Measurements from ENCODE around the gene PPP2R5B. TPM values are rescaled to one million over a fixed set of nuclear protein-coding genes. Genes with fewer than 3 reads are reported as not detected.
A peak's percentile ranks its signal among the peaks of the same experiment; 100 is the strongest.

PPP2R5B gene
- total RNA-seq (10 to 100 TPM; 21.7 to 28.0 (median 24.6) TPM), polyA plus RNA-seq (28.9 TPM)
- long read RNA-seq, donor 1, transcript PPP2R5B-201 (14 exons, 2,745 nt) = major isoform, 27 of 77 reads
- long read RNA-seq, donor 1, partial matches to known transcripts = 38 of 77 reads
- long read RNA-seq, donor 1, other reads (novel, unspliced or antisense) = 12 of 77 reads
- long read RNA-seq, donor 2, transcript PPP2R5B-201 (14 exons, 2,745 nt) = major isoform, 12 of 31 reads
- long read RNA-seq, donor 2, partial matches to known transcripts = 14 of 31 reads
- long read RNA-seq, donor 2, other reads (novel, unspliced or antisense) = 5 of 31 reads
- long read RNA-seq, donor 3, transcript PPP2R5B-201 (14 exons, 2,745 nt) = major isoform, 6 of 156 reads
- long read RNA-seq, donor 3, partial matches to known transcripts = 132 of 156 reads
- long read RNA-seq, donor 3, other reads (novel, unspliced or antisense) = 18 of 156 reads
- long read RNA-seq, donor 4, transcript PPP2R5B-201 (14 exons, 2,745 nt) = major isoform, 11 of 39 reads
- long read RNA-seq, donor 4, partial matches to known transcripts = 19 of 39 reads
- long read RNA-seq, donor 4, other reads (novel, unspliced or antisense) = 9 of 39 reads

DNA sequence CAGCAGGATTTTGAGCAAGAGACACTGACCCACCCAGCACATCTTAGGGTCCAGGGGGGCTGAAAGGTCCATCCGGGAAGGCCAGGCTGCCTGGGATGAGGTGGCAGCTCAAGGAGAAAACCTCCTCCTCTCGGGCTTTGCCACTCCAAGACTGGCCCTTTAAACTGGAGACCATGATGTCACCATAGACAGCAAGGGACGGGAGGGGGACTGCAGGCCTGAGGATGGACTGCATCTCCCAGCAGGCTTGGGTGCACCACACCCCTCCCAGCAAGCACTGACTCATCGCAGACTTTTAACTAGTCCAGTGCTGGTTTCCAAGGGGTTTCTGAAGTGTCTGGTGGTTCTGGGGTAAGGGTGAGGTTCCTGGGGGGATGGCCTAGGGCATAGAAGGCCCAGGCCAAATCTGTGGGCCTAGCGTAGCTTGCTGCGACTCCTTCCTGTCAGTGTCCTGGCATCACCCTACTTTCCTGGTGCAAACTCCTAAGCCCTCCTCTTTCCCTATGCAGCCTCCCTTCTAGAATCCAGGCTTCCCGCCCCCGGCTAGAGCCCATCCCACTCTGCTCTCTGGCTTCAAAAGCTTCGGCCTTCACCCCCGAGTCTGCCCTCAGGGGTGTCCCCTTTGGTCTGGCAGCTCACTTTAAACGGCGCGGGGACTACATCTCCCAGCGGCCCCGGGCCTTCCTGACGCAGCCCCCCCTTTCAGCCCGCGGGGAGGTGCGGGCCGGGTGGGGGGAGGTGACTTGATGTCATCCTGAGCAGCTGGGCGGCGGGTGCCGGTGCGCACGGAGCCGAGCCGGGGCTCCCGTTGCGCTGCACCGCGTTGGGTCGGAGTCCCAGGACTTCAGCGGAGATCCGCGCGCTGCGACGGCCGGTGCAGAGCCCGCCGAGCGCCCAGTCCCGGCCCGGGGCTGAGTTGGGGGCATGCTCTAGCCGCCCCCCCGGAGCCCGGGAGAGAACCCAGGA is at the start of gene PPP2R5B:
Gene PPP2R5B, plus strand, starts transcription at position 746 of the 966 bp plus-strand sequence. CDS start 1,046 bp downstream, outside the sequence.
- intact Hi-C loops (cut with DNase I) = loop anchor here in 1 of 4 donors (10.0 kb wide), 1 partner anchor 91 kb away; the partner anchor contains the start of gene ARL2
- under 1% methylated on average over 47 of the region's 47 CpGs for WGBS
- no peaks in the 10 kb centered on the region for H3K27me3 ChIP-seq (ENCODE audit: control insufficient read depth, insufficient read depth)
- DNase-seq = peak; percentile 94 to 98 (median 97)
- ATAC-seq = peak; percentile 96 to 97
- no peaks in the 10 kb centered on the region for H3K9me3 ChIP-seq (ENCODE audit: control insufficient read depth, low read length)
- H3K4me3 ChIP-seq (ENCODE audit: low read length) = peak within 1 kb of the TSS; percentile 75
- H3K27ac ChIP-seq (ENCODE audit: low read length) = peak within 1 kb of the TSS; percentile 96
- H3K4me1 ChIP-seq (ENCODE audit: control insufficient read depth, insufficient read depth, low read length) = no peaks in the 10 kb centered on the region

DNA sequence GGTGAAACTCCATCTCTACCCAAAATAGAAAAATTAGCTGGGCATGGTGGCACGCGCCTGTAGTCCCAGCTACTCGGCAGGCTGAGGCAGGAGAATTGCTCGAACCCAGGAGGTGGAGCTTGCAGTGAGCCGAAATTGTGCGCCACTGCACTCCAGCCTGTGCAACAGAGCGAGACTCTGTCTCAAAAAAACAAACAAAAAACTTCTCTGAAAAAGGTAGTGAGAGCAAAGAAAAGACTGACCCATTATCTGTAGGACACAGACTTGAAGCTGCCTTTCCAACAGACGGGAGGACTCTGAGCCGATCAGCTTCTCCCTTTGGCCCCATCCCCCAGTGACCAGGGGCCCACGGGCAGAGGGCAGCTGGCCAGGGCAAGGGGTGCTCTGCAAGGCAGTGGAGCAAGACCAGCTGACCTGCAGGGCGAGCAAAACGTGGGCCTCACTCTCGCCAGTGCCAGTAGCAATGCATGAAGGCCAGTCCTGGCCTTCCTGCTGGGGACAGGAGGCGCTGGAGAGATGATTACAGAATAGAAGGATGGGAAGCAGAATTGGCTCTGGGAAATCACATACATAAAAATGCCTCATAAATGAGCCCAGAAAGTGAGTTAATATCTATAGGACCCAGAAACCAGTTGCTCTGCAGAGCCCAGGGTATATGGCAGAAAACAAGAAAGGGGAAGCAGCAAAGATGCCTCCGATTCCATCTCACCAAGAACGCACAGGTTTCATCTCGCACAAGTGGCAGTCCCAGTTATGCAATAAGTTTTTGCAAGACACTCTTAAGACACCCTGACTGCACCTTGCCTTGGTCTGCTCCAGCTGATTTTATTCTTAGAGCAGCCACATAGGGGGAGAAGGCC is 48.9 kb upstream of the PPP2R5B start:
- DNase-seq = peak in 1 of 3 donors; percentile 69
- H3K27ac ChIP-seq (ENCODE audit: low read length) = no peak overlapping the region
- no peaks in the 10 kb centered on the region for H3K27me3 ChIP-seq (ENCODE audit: control insufficient read depth, insufficient read depth)
- ATAC-seq = no peak
- 69% methylated on average over 17 of the region's 17 CpGs for WGBS
- intact Hi-C loops (cut with DNase I) = no loop called here
- peaks cover 14% of the 10 kb centered on the region for H3K4me1 ChIP-seq (ENCODE audit: control insufficient read depth, insufficient read depth, low read length)
- peak overlapping the region; percentile 65 for H3K4me3 ChIP-seq (ENCODE audit: low read length)
- H3K9me3 ChIP-seq (ENCODE audit: control insufficient read depth, low read length) = no peaks in the 10 kb centered on the region

DNA sequence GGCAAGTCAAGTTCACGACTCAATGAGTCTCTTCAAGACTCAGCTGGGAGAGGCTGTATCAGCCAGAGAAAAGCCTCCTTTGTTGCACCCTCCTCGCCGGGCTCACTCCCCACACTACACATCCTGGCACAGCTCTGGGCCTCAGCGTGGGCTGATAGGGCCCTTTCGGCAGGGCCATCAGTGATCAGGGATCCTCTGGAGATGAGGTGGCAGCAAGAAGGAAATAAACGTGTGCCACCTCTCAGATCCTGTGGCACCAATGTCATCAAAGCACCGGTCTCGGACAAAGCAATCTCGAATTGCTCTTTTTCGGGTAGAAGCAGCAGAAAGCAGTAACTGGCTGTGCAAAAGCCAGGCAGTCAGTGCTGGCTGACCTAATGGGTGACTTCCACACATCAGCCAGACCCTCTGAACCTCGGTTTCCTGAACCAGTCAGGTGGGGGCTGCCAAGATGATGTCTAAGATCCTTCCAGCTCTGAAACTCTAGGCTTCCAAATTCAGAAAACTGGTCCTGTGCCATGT is 48.2 kb upstream of the PPP2R5B start:
- 37% methylated on average over 11 of the region's 11 CpGs for WGBS
- no peak for ATAC-seq
- Histone ChIP-seq H3K9me3 (ENCODE audit: control insufficient read depth, low read length) (no peaks in the 10 kb centered on the region), H3K27ac (ENCODE audit: low read length) (peak overlapping the region; percentile 78), H3K4me1 (ENCODE audit: control insufficient read depth, insufficient read depth, low read length) (peaks cover 8% of the 10 kb centered on the region), H3K4me3 (ENCODE audit: low read length) (peak overlapping the region; percentile 65), H3K27me3 (ENCODE audit: control insufficient read depth, insufficient read depth) (no peaks in the 10 kb centered on the region)
- DNase-seq = peak in 1 of 3 donors; percentile 42
- intact Hi-C loops (cut with DNase I) = no loop called here

DNA sequence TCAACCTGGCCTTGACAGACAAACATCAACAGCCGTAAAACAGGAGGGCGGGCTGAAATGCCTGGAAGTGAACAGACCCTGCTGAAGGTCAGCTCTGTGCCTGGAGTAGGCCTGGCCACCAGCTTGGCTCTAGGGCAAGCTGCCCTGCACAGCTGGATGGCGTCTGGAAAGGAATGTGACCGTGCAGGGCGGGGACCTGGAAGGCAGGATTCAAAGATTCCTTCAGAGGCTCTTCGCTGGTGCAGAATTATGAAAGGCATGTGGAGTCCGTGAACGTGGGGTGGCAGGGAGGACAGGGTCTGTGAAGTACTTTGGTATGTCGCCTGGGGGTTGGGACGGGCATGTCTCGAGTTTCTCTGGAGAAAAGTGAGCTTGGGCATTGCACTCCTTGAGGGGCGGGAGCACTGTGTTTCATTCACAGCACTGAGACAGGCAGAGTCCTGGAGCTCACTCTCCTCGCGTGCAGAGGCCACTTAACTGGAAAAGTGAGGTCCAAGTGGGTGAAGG is 47.6 kb upstream of the PPP2R5B start:
- 18% methylated on average over 14 of the region's 14 CpGs for WGBS
- Histone ChIP-seq H3K9me3 (ENCODE audit: control insufficient read depth, low read length) (no peaks in the 10 kb centered on the region), H3K4me1 (ENCODE audit: control insufficient read depth, insufficient read depth, low read length) (peaks cover 3% of the 10 kb centered on the region), H3K4me3 (ENCODE audit: low read length) (peak overlapping the region; percentile 65), H3K27ac (ENCODE audit: low read length) (peak overlapping the region; percentile 78), H3K27me3 (ENCODE audit: control insufficient read depth, insufficient read depth) (no peaks in the 10 kb centered on the region)
- intact Hi-C loops (cut with DNase I) = no loop called here
- DNase-seq = no peak
- no peak for ATAC-seq

DNA sequence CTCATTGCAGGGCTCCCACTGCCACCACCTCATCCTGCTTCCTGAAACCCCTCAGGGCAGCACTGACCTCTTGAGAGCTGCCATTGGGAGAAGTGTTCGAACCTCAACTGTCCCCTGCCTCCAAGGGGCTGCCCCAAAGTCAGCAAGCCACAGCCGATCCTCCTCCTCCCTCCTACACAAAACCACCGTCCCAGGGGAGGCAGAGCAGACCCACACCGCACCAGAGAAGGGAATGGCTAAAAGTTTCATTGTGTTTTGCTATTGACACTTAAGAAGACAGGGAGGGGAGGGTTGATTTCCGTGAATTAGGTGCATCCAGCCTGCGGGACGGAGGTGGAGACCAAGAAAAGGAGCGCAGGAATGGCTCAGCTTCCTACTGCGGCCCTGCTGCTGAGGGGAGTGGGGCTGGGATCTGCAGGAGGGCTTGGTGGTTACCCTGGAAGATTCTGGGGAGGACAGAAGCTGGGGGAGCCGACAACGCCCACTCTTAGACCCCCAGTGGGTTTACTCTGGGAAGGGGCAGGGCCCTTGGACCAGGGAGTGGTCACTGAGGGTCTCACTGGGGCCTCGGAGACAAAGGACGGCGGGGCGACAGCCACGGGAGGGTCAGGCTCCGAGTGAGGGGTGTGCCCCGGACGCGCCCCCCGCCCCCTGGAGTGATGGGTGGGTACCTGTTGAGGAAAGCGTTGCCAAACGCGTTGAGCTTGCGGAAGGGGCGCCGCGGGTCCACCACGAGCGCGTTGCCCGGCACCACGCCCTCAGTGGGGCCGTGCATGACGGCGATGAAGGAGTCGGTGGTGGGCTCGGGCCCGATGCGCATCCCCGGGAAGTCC is 46.9 kb upstream of the PPP2R5B start:
- DNase-seq = peak in 2 of 3 donors; percentile 54 to 84
- ATAC-seq = peak in 1 of 2 donors; percentile 22
- intact Hi-C loops (cut with DNase I) = no loop called here
- under 1% methylated on average over 41 of the region's 41 CpGs for WGBS
- Histone ChIP-seq H3K27ac (ENCODE audit: low read length) (peak overlapping the region; percentile 78), H3K4me1 (ENCODE audit: control insufficient read depth, insufficient read depth, low read length) (peaks cover 3% of the 10 kb centered on the region), H3K4me3 (ENCODE audit: low read length) (peak overlapping the region; percentile 65), H3K9me3 (ENCODE audit: control insufficient read depth, low read length) (no peaks in the 10 kb centered on the region), H3K27me3 (ENCODE audit: control insufficient read depth, insufficient read depth) (no peaks in the 10 kb centered on the region)

DNA sequence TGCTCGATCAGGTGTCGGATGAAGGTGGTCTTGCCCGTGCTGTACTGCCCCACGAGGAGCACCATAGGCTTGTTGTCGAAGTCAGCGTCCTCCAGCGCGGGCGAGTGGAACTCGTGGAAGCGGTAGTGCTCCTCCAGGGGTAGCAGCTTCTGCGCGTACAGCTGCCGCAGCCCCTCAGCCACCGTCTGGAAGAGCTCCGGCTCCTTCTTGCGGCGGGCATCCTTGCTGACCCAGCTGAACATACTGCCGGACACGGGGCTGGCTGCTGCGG is 46.3 kb upstream of the PPP2R5B start:
- DNase-seq (no peak), ATAC-seq (peak; percentile 38 to 44)
- H3K27me3 ChIP-seq (ENCODE audit: control insufficient read depth, insufficient read depth) = no peaks in the 10 kb centered on the region
- peak overlapping the region; percentile 78 for H3K27ac ChIP-seq (ENCODE audit: low read length)
- intact Hi-C loops (cut with DNase I) = no loop called here
- no peaks in the 10 kb centered on the region for H3K9me3 ChIP-seq (ENCODE audit: control insufficient read depth, low read length)
- H3K4me3 ChIP-seq (ENCODE audit: low read length) = peak overlapping the region; percentile 65
- peaks cover 3% of the 10 kb centered on the region for H3K4me1 ChIP-seq (ENCODE audit: control insufficient read depth, insufficient read depth, low read length)
- WGBS = 0% methylated on average over 21 of the region's 21 CpGs

DNA sequence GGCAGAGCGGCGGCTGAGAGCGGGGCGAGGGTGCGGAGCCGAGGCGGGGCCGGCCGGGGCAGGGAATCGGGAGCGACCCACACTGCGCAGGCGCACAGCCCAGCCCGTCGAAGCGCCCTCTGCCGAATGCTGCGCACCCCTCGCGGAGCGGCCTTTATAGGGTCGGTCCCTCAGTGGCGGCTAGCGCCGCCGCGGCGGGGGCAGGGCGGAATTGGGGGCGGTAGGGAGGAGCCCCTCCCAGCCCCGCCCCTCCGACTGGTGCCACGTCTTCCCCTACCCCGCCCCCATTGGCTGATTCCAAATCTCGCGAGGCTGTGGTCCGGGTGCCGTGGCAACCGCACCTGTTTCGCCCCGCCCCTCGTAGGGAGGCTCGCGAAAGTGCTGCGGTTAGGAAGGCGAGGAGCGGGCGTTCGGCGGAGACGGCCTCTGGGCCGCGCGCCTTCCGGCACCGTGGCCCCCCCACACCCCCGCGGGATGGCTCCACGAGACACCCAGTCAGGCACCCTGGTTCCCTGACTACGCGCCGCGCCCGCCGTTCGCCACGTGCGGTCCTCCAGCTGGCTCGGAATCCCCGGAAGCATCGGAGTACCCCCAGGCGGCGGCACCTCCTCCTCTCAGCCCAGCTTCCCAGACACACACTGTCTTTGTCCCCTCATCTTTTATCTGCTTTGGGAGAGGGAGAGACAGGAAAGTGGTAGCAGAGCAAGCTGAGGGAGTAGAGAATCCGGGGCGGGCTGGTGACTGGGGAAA is 45.8 kb upstream of the PPP2R5B start, which contains the start of gene EHD1:
Gene EHD1, minus strand, starts transcription at position 128 of the 750 bp plus-strand sequence. CDS start 157 bp downstream, outside the sequence.
- peaks cover 3% of the 10 kb centered on the region for H3K4me1 ChIP-seq (ENCODE audit: control insufficient read depth, insufficient read depth, low read length)

DNA sequence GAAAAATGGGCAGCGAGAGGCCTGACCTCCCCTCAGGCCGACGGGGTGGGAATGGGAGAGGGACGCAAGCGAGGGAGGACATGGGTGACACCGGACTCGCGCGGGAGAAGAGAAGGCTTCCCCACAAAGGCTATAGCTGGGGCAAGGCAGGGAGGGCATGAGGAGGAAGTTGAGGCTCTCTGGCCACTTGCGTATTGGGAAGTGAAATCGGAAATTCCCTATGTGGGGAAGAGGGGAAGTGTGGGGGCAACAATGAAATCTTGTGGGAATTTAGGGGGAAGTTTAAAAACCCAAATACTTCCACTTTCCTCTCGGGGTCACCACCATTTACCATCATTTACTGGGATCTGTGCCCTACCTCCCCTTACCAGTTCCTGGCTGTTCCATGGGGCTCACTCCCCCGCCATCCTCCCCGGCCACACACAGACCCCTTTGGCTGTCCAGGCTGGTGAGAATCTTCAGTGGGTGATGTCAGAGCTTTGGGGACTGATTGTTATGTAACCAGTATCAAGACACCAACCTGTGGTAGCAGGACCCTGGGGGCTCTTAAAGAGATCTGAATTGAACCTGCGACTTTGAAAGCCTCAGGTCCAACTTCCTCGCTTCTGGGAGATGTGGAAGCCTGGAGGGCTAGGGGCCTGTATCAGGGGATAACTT is 45.1 kb upstream of the PPP2R5B start:
- H3K27me3 ChIP-seq (ENCODE audit: control insufficient read depth, insufficient read depth) = no peaks in the 10 kb centered on the region
- peaks cover 3% of the 10 kb centered on the region for H3K4me1 ChIP-seq (ENCODE audit: control insufficient read depth, insufficient read depth, low read length)
- ATAC-seq (peak; percentile 1 to 9), DNase-seq (no peak)
- 15% methylated on average over 16 of the region's 16 CpGs for WGBS
- intact Hi-C loops (cut with DNase I) = no loop called here
- H3K9me3 ChIP-seq (ENCODE audit: control insufficient read depth, low read length) = no peaks in the 10 kb centered on the region
- peak overlapping the region; percentile 61 for H3K4me3 ChIP-seq (ENCODE audit: low read length)
- H3K27ac ChIP-seq (ENCODE audit: low read length) = peak overlapping the region; percentile 95

More for the DNA sequence above, 45.8 kb upstream of the PPP2R5B start, which contains the start of gene EHD1:
- under 1% methylated on average over 75 of the region's 75 CpGs for WGBS
- Histone ChIP-seq H3K27ac (ENCODE audit: low read length) (peak within 1 kb of the TSS; percentile 95), H3K27me3 (ENCODE audit: control insufficient read depth, insufficient read depth) (no peaks in the 10 kb centered on the region), H3K9me3 (ENCODE audit: control insufficient read depth, low read length) (no peaks in the 10 kb centered on the region), H3K4me3 (ENCODE audit: low read length) (peak within 1 kb of the TSS; percentile 65)
- intact Hi-C loops (cut with DNase I) = no loop called here
- ATAC-seq (peak; percentile 94 to 95), DNase-seq (peak; percentile 99 to 100 (median 99))

All from right cardiac atrium (tissue), 5 donors.